ENCODE data around the gene MED27. TPM values are rescaled to one million over a fixed set of nuclear protein-coding genes. Genes with fewer than 3 reads are reported as not detected.

The MED27 gene
- total and polyA plus RNA-seq, 2 experiments from 2014 or later = 17.2 to 32.1 TPM

DNA sequence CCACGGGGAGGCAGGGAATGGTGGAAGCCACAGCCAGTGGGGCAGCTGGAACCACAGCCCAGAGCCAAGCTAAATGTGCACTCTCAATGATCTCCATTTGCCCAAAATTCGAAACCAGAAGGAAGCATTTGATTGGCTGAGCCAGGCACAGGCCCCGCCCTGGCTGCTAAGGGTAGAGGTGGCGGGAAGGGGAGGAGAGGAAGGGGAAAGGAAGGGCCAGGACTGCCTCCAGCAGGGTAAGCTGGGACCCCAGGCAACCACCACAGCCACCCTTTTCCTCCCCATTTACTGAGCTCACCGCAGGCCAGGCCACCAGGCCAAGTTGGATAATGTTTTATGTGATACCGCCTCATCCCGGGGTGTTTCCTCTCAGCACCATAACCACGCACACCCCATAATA is 239.4 kb downstream of the MED27 start:
- Histone ChIP-seq H4K20me1 (ENCODE audit: insufficient read depth, poor library complexity, severe bottlenecking) (no peaks in the 10 kb centered on the region), H3K4me2 (no peak overlapping the region)
- WGBS (ENCODE audit: low lambda C conversion rate, missing lambda C conversion rate) = 88% methylated on average over 8 of the region's 8 CpGs

GRCh38 chr9:131839281-131840084 is 240.2 kb downstream of the MED27 start:
- Histone ChIP-seq H3K4me2 (no peak overlapping the region), H4K20me1 (ENCODE audit: insufficient read depth, poor library complexity, severe bottlenecking) (no peaks in the 10 kb centered on the region), H3K4me1 (ENCODE audit: insufficient read depth) (no peaks in the 10 kb centered on the region), H3K4me3 (no peak overlapping the region), H3K79me2 (no peaks in the 10 kb centered on the region), H2AFZ (no peak overlapping the region), H3K27ac (no peak overlapping the region), H3K9me2 (replicated peaks; ENCODE audit: insufficient read depth) (no peaks in the 10 kb centered on the region), H3K27me3 (no peaks in the 10 kb centered on the region), H3K36me3 (replicated peaks; ENCODE audit: insufficient read depth, low read depth) (no peaks in the 10 kb centered on the region), H3K9me3 (ENCODE audit: low read depth) (no peaks in the 10 kb centered on the region)
- no peak for DNase-seq (ENCODE audit: low spot score)
- TF ChIP-seq EZH2 (IDR thresholded peaks at IDR 0.05; ENCODE audit: borderline replicate concordance) = no peak
- no peak for TF ChIP-seq EZH2phosphoT487 (IDR thresholded peaks at IDR 0.05; ENCODE audit: low read depth, severe bottlenecking, unreplicated experiment)
- no peak for TF ChIP-seq CTCF (IDR thresholded peaks at IDR 0.05; ENCODE audit: poor library complexity)
- WGBS (ENCODE audit: low lambda C conversion rate, missing lambda C conversion rate) = 89% methylated on average over 22 of the region's 22 CpGs

More for the DNA sequence above, 239.4 kb downstream of the MED27 start:
- no peak overlapping the region for H2AFZ ChIP-seq
- no peaks in the 10 kb centered on the region for H3K27me3 ChIP-seq
- H3K27ac ChIP-seq = no peak overlapping the region
- DNase-seq (ENCODE audit: low spot score) = no peak
- H3K4me1 ChIP-seq (ENCODE audit: insufficient read depth) = no peaks in the 10 kb centered on the region
- no peaks in the 10 kb centered on the region for H3K9me3 ChIP-seq (ENCODE audit: low read depth)
- no peaks in the 10 kb centered on the region for H3K36me3 ChIP-seq (replicated peaks; ENCODE audit: insufficient read depth, low read depth)
- no peak overlapping the region for H3K4me3 ChIP-seq
- no peaks in the 10 kb centered on the region for H3K9me2 ChIP-seq (replicated peaks; ENCODE audit: insufficient read depth)
- TF ChIP-seq CTCF (IDR thresholded peaks at IDR 0.05; ENCODE audit: poor library complexity) (no peak), EZH2 (IDR thresholded peaks at IDR 0.05; ENCODE audit: borderline replicate concordance) (no peak), EZH2phosphoT487 (IDR thresholded peaks at IDR 0.05; ENCODE audit: low read depth, severe bottlenecking, unreplicated experiment) (no peak)
- H3K79me2 ChIP-seq = no peaks in the 10 kb centered on the region

DNA sequence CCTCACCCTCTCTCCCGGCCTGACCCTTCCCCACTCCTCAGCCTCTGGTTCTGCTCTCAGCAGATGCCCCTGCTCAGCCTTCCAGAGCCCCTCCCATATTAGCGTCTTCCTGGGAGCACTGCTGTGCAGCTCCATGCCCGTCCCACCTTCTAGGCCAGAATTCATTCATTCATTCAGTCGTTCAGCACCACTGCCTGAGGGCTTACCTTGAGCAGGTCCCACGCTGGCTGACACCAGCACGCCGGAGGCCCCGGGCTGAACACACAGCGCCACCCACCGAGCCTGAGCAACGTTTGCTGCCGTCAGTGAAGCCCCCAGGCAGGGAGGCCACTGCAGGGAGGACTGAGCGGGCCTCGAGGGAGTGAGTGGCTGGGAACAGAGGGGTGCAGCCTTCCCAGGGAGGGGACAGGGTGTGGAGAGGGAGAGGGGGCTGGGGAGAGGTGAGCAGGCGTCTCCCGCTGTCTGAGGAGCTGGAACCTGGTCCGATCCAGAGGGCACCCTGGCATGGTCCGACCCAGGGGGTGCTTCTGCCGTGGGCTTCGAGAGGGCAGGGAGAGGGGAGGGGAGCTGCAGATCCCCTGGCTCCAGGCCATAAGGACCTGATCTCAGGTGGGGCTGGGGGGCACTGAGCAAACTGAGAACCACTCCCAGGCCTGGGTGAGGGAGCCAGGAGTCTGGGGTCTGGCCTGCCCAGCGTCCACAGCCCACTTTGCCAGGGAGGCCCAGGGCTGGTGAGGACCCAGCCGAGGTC is 241.0 kb downstream of the MED27 start:
- Histone ChIP-seq H2AFZ (no peak overlapping the region), H3K9me3 (ENCODE audit: low read depth) (no peaks in the 10 kb centered on the region), H3K9me2 (replicated peaks; ENCODE audit: insufficient read depth) (no peaks in the 10 kb centered on the region), H3K79me2 (no peaks in the 10 kb centered on the region), H3K36me3 (replicated peaks; ENCODE audit: insufficient read depth, low read depth) (no peaks in the 10 kb centered on the region), H3K27me3 (no peaks in the 10 kb centered on the region), H3K4me3 (no peak overlapping the region), H3K27ac (no peak overlapping the region), H3K4me1 (ENCODE audit: insufficient read depth) (no peaks in the 10 kb centered on the region), H3K4me2 (no peak overlapping the region), H4K20me1 (ENCODE audit: insufficient read depth, poor library complexity, severe bottlenecking) (no peaks in the 10 kb centered on the region)
- DNase-seq (ENCODE audit: low spot score) = no peak
- WGBS (ENCODE audit: low lambda C conversion rate, missing lambda C conversion rate) = 71% methylated on average over 17 of the region's 22 CpGs
- TF ChIP-seq EZH2phosphoT487 (IDR thresholded peaks at IDR 0.05; ENCODE audit: low read depth, severe bottlenecking, unreplicated experiment) (no peak), EZH2 (IDR thresholded peaks at IDR 0.05; ENCODE audit: borderline replicate concordance) (no peak), CTCF (IDR thresholded peaks at IDR 0.05; ENCODE audit: poor library complexity) (no peak)

All from hepatocyte (in vitro differentiated cells).